HepG2 (cell line): ENCODE measurements around the gene PLCL2. TPM values are rescaled to one million over a fixed set of nuclear protein-coding genes. Genes with fewer than 3 reads are reported as not detected.

Source experiments
- ATAC-seq: fragments of 200-7000 bp; cut with Tn5 transposase; 3 replicates; pipeline ENCODE4 v1.9.1; 2020; ENCODE audit warnings: mild to moderate bottlenecking, moderate library complexity
- BruUV-seq: library from RNA; stranded (reverse); fragments of 400-500 nt; replicated peaks from 2 replicates; lab custom pipeline; 2021; lab: Mats Ljungman, UMichigan
- CTCF ChIA-PET: fragments of 300-600 bp; formaldehyde crosslinking; extraction: SDS; loops from one replicate; lab custom pipeline; 2021; ENCODE audit warnings: low total read pairs, inconsistent platforms, low intra/inter-chr PET ratio; lab: Yijun Ruan, JAX
- POLR2A ChIA-PET: fragments of 350-600 bp; sonication (Branson Sonifier 250); formaldehyde crosslinking; loops from one replicate; lab custom pipeline; 2020; ENCODE audit warnings: antibody characterized with exemption, inconsistent platforms; lab: Yijun Ruan, JAX
- DNase-seq: peaks from one replicate; pipeline ENCODE4 v3.0.0-alpha.2; 2015; ENCODE audit warnings: low spot score
- FAIRE-seq: peaks from 3 replicates; lab custom pipeline; 2011; peaks lifted over from hg19 to GRCh38; lab: Jason Lieb, UNC
- H2AFZ ChIP-seq: one replicate; pipeline ENCODE4 v1.6.1; 2011; ENCODE audit warnings: low read length, inconsistent platforms
- H3K27ac ChIP-seq: fragments of 300-600 bp; 3 replicates; pipeline ENCODE4 v1.8.0; 2011; ENCODE audit warnings: mixed run types, mild to moderate bottlenecking, mixed read lengths, low read length, inconsistent platforms; ENCODE audit not compliant: insufficient read depth; ENCODE audit errors: extremely low read length
- H3K27me3 ChIP-seq, 2 experiments: fragments of 200-600 bp in 1 of 2; 2 replicates in 1 of 2; 3 replicates in 1 of 2; pipeline versions ENCODE4 v1.6.0 to v1.8.0; 2011; ENCODE audit warnings: low read length in 2 of 2, mild to moderate bottlenecking in 2 of 2, moderate library complexity in 2 of 2, inconsistent platforms in 1 of 2; ENCODE audit not compliant: insufficient read depth in 2 of 2, control insufficient read depth in 1 of 2
- H3K36me3 ChIP-seq, 2 experiments: fragments of 200-600 bp in 1 of 2; replicated peaks in 1 of 2; 2 replicates in 1 of 2; 3 replicates in 1 of 2; pipeline versions ENCODE4 v1.5.1 to v1.8.0; 2011; ENCODE audit warnings: low read length in 2 of 2, inconsistent platforms in 1 of 2; ENCODE audit not compliant: insufficient read depth in 2 of 2, control insufficient read depth in 1 of 2
- H3K4me1 ChIP-seq: 2 replicates; pipeline ENCODE4 v1.5.1; 2012; ENCODE audit warnings: low read length, inconsistent platforms; ENCODE audit not compliant: insufficient read depth
- H3K4me2 ChIP-seq: 2 replicates; pipeline ENCODE4 v1.6.0; 2011; ENCODE audit warnings: low read depth, low read length, inconsistent platforms
- H3K4me3 ChIP-seq, 3 experiments: fragments of 200-600 bp in 1 of 3; sonication (generic), shearing (Covaris generic) in 1 of 3; replicated peaks in 1 of 3; 2 replicates each; pipeline ENCODE4 v1.5.1; 2011 to 2016; ENCODE audit warnings: low read length in 3 of 3, inconsistent platforms in 2 of 3, low read depth in 2 of 3, mild to moderate bottlenecking in 2 of 3, control low read depth in 1 of 3, mixed read lengths in 1 of 3; ENCODE audit not compliant: insufficient read depth in 1 of 3
- H3K79me2 ChIP-seq: one replicate; pipeline ENCODE4 v1.6.1; 2011; ENCODE audit warnings: low read length, inconsistent platforms; ENCODE audit not compliant: insufficient read depth
- H3K9ac ChIP-seq: 2 replicates; pipeline ENCODE4 v1.6.0; 2011; ENCODE audit warnings: mild to moderate bottlenecking, low read depth, low read length, inconsistent platforms; ENCODE audit not compliant: insufficient read depth
- H3K9me3 ChIP-seq: 2 replicates; pipeline ENCODE4 v1.5.1; 2012; ENCODE audit warnings: mild to moderate bottlenecking, low read length
- H4K20me1 ChIP-seq: 2 replicates; pipeline ENCODE4 v1.6.0; 2011; ENCODE audit warnings: inconsistent platforms, mild to moderate bottlenecking, low read length, moderate library complexity; ENCODE audit not compliant: insufficient read depth
- ARHGAP35 ChIP-seq: sonication (generic); formaldehyde crosslinking; IDR thresholded peaks from 2 replicates; pipeline ENCODE4 v1.9.0; 2022; ENCODE audit warnings: mild to moderate bottlenecking, inconsistent platforms, moderate library complexity, missing genetic modification reagents, borderline replicate concordance
- ERF ChIP-seq: IDR thresholded peaks from 2 replicates; pipeline ENCODE4 v1.6.1; 2018; ENCODE audit warnings: missing biosample characterization, missing genetic modification reagents
- FOXK2 ChIP-seq: fragments of 450-650 bp; IDR thresholded peaks from 2 replicates; pipeline ENCODE4 v1.6.1; 2016
- LCORL ChIP-seq, 2 experiments: fragments of 450-650 bp in 1 of 2; sonication (generic) in 1 of 2; formaldehyde crosslinking in 1 of 2; IDR thresholded peaks; 2 replicates each; pipeline versions ENCODE4 v1.5.0 to v1.6.1; 2017 to 2020; ENCODE audit warnings: antibody characterized with exemption in 1 of 2, missing genetic modification reagents in 1 of 2
- PAF1 ChIP-seq: IDR thresholded peaks from 2 replicates; pipeline ENCODE4 v1.6.1; 2016; ENCODE audit warnings: missing genetic modification reagents, missing compliant biosample characterization
- POLR2G ChIP-seq: fragments of 200-400 bp; formaldehyde crosslinking; IDR thresholded peaks from 2 replicates; pipeline ENCODE4 v1.6.1; 2018; ENCODE audit warnings: mild to moderate bottlenecking, low read depth, low read length, moderate library complexity
- PPARG ChIP-seq: conservative IDR thresholded peaks from 2 replicates; pipeline ENCODE4 v1.6.1; 2016; ENCODE audit warnings: missing biosample characterization, missing genetic modification reagents
- U2AF1 ChIP-seq: fragments of 200-400 bp; formaldehyde crosslinking; optimal IDR thresholded peaks from 2 replicates; pipeline ENCODE3; 2017; ENCODE audit warnings: mild to moderate bottlenecking, low read depth, low read length
- ZBTB8A ChIP-seq: sonication (generic); formaldehyde crosslinking; IDR thresholded peaks from 2 replicates; pipeline ENCODE4 v1.4.0; 2020; ENCODE audit warnings: mild to moderate bottlenecking, low read depth, missing genetic modification reagents, borderline replicate concordance
- ZNF235 ChIP-seq: sonication (generic); formaldehyde crosslinking; IDR thresholded peaks from 2 replicates; pipeline ENCODE4 v1.8.1; 2023; ENCODE audit warnings: mild to moderate bottlenecking, missing genetic modification reagents, borderline replicate concordance
- ZNF367 ChIP-seq: sonication (generic); formaldehyde crosslinking; IDR thresholded peaks from 2 replicates; pipeline ENCODE4 v1.4.0; 2020; ENCODE audit warnings: missing genetic modification reagents, borderline replicate concordance
- WGBS: methylation state at CpG from one replicate; pipeline ENCODE4 v1.1.6; 2017; ENCODE audit warnings: low lambda C conversion rate; 5-methylcytosine and 5-hydroxymethylcytosine counted together
- in situ Hi-C: cut with HindIII; loops from 2 replicates; pipeline ENCODE4 v1.10.0; 2017; ENCODE audit warnings: low pct_unique_long_range_greater_than_20kb; ENCODE audit not compliant: extremely low pct_ligation_motif_present
- intact Hi-C: fragments of 100-400 bp; cut with micrococcal nuclease; formaldehyde crosslinking; loops from one replicate; pipeline ENCODE4 v1.10.0; 2022; ENCODE audit not compliant: unreplicated experiment
- polyA plus RNA-seq, 8 experiments: library from polyadenylated mRNA; depleted of rRNA in 3 of 8; stranded (reverse) in 7 of 8; unstranded in 1 of 8; fragments of >200 nt; fragmentation: Illumina TruSeq in 4 of 8; extraction: Trizol in 4 of 8; gene quantifications; 2 replicates each; pipeline versions ENCODE4 v1.2.1 to v1.2.3, GENCODE V29; 2011 to 2016; ENCODE audit warnings: low read depth in 4 of 8, missing spikeins in 1 of 8, mixed read lengths in 1 of 8; ENCODE audit not compliant: insufficient read depth in 1 of 8
- total RNA-seq, 5 experiments: library from RNA; depleted of rRNA; stranded (reverse); fragments of >200 nt; fragmentation: Illumina TruSeq; extraction: Trizol; gene quantifications; 2 replicates each; pipeline ENCODE4 v1.2.3, GENCODE V29; 2016; ENCODE audit warnings: low read depth in 1 of 5
- TF ChIP-seq, protein P1 (sequence below), 2 experiments: IDR thresholded peaks; 2 replicates each; pipeline ENCODE4 v1.6.1; 2011 to 2012; ENCODE audit warnings: low read length in 2 of 2, borderline replicate concordance in 1 of 2, low read depth in 1 of 2, mild to moderate bottlenecking in 1 of 2, moderate library complexity in 1 of 2
- TF ChIP-seq, protein P2 (sequence below): sonication (generic); formaldehyde crosslinking; IDR thresholded peaks from 2 replicates; pipeline ENCODE4 v1.5.1; 2020; ENCODE audit warnings: missing genetic modification reagents, mild to moderate bottlenecking, borderline replicate concordance
- TF ChIP-seq, protein P3 (sequence below): sonication (generic); formaldehyde crosslinking; IDR thresholded peaks from 2 replicates; pipeline ENCODE4 v1.8.1; 2022; ENCODE audit warnings: low read depth, mild to moderate bottlenecking, missing genetic modification reagents

PLCL2 gene
- total and polyA plus RNA-seq, 2 of the 13 experiments (the other 11 are each of a cell fraction or from before 2014, with no cell fraction given), result not detected

DNA sequence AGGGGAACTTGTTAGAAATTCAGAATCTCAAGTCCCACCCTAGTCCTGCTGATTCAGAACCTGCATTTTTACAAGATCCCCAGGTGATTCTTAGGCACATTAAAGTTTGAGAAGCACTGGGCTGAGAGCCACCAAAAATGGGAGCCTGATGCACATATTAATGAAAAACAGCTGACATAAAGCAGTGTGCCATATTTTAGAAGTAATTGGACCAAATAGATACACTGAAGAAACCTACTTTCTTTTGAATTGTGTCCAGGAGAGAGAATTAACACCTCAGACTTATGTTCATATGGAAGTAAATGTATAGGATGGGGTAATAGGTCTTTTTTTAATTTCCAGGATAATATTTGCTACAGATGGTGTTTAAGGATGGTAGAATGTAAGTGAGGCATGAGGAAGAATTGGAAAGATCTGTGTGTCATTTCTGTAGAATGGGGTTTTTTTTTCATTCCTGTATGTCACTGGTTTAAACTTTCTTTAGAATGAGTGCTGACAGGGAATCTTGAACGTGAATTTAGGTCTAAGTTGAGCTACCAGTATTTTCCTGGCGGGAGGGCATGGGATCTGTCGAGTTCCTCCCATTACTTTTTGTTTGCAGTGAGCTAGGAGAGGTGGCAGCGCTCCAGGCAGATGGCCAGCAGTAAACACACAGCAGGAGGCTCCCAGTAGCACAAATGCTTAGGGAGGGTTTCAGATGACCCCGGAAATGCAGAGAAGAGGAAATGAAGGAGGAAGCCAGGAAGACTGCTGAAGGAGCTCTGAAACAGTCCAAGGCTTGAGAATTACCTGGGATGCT lies 185.6 kb downstream of the PLCL2 start:
- in situ Hi-C loops, result no loop called here
- Histone ChIP-seq H2AFZ (no peak overlapping the region), H3K4me2 (no peak overlapping the region)
- POLR2A ChIA-PET, result no interaction called here
- CTCF ChIA-PET, result no interaction called here
- TF ChIP-seq, protein P1, sequence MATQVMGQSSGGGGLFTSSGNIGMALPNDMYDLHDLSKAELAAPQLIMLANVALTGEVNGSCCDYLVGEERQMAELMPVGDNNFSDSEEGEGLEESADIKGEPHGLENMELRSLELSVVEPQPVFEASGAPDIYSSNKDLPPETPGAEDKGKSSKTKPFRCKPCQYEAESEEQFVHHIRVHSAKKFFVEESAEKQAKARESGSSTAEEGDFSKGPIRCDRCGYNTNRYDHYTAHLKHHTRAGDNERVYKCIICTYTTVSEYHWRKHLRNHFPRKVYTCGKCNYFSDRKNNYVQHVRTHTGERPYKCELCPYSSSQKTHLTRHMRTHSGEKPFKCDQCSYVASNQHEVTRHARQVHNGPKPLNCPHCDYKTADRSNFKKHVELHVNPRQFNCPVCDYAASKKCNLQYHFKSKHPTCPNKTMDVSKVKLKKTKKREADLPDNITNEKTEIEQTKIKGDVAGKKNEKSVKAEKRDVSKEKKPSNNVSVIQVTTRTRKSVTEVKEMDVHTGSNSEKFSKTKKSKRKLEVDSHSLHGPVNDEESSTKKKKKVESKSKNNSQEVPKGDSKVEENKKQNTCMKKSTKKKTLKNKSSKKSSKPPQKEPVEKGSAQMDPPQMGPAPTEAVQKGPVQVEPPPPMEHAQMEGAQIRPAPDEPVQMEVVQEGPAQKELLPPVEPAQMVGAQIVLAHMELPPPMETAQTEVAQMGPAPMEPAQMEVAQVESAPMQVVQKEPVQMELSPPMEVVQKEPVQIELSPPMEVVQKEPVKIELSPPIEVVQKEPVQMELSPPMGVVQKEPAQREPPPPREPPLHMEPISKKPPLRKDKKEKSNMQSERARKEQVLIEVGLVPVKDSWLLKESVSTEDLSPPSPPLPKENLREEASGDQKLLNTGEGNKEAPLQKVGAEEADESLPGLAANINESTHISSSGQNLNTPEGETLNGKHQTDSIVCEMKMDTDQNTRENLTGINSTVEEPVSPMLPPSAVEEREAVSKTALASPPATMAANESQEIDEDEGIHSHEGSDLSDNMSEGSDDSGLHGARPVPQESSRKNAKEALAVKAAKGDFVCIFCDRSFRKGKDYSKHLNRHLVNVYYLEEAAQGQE (IDR thresholded peaks at IDR 0.05; ENCODE audit: borderline replicate concordance in 1 of 2, low read depth in 1 of 2, low read length in 2 of 2), result no peak
- TF ChIP-seq PAF1 (CRISPR knock-in tag) (no peak), ARHGAP35 (CRISPR knock-in tag) (no peak), PPARG (CRISPR knock-in tag) (no peak), U2AF1 (no peak), ERF (CRISPR knock-in tag) (no peak), ZNF235 (CRISPR knock-in tag) (no peak), LCORL (IDR thresholded peaks at IDR 0.05) (no peak), LCORL (CRISPR knock-in tag; IDR thresholded peaks at IDR 0.05) (no peak), FOXK2 (no peak), ZBTB8A (CRISPR knock-in tag) (no peak), ZNF367 (CRISPR knock-in tag) (no peak), POLR2G (no peak)
- TF ChIP-seq, protein P2, sequence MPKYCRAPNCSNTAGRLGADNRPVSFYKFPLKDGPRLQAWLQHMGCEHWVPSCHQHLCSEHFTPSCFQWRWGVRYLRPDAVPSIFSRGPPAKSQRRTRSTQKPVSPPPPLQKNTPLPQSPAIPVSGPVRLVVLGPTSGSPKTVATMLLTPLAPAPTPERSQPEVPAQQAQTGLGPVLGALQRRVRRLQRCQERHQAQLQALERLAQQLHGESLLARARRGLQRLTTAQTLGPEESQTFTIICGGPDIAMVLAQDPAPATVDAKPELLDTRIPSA, result no peak
- TF ChIP-seq, protein P3, sequence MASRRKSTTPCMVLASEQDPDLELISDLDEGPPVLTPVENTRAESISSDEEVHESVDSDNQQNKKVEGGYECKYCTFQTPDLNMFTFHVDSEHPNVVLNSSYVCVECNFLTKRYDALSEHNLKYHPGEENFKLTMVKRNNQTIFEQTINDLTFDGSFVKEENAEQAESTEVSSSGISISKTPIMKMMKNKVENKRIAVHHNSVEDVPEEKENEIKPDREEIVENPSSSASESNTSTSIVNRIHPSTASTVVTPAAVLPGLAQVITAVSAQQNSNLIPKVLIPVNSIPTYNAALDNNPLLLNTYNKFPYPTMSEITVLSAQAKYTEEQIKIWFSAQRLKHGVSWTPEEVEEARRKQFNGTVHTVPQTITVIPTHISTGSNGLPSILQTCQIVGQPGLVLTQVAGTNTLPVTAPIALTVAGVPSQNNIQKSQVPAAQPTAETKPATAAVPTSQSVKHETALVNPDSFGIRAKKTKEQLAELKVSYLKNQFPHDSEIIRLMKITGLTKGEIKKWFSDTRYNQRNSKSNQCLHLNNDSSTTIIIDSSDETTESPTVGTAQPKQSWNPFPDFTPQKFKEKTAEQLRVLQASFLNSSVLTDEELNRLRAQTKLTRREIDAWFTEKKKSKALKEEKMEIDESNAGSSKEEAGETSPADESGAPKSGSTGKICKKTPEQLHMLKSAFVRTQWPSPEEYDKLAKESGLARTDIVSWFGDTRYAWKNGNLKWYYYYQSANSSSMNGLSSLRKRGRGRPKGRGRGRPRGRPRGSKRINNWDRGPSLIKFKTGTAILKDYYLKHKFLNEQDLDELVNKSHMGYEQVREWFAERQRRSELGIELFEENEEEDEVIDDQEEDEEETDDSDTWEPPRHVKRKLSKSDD (CRISPR knock-in tag), result no peak
- TF ChIP-seq, all 625 proteins: peak for 0
- FAIRE-seq (no peak), DNase-seq (no peak), ATAC-seq (no peak; the same call in 2 of the 3 replicates)
- intact Hi-C loops, result no loop called here
- no peaks in the 10 kb centered on the region for H3K4me1 ChIP-seq
- H3K36me3 ChIP-seq, result no peaks in the 10 kb centered on the region
- H3K27ac ChIP-seq, result no peak overlapping the region
- BruUV-seq, result no TSS peak
- 2% methylated on average over 5 of the region's 5 CpGs for WGBS
- no peaks in the 10 kb centered on the region for H3K79me2 ChIP-seq
- no peaks in the 10 kb centered on the region for H3K9me3 ChIP-seq
- no peak overlapping the region for H3K9ac ChIP-seq
- H3K27me3 ChIP-seq, result no peaks in the 10 kb centered on the region; a peak in 1 of 5 replicates
- H4K20me1 ChIP-seq, result no peaks in the 10 kb centered on the region
- H3K4me3 ChIP-seq, result no peak overlapping the region
